NCI-H2227 (cell line): Measurements from ENCODE around the gene FRMPD4.

ENCODE experiments used
- DNase-seq: peaks from one replicate; lab custom pipeline; 2025; ENCODE audit not compliant: unreplicated experiment; lab: John Stamatoyannopoulos, UW

FRMPD4 gene

GRCh38 chrX:12292996-12293765 lies 154.9 kb downstream of the FRMPD4 start:
- DNase-seq: no peak

DNA sequence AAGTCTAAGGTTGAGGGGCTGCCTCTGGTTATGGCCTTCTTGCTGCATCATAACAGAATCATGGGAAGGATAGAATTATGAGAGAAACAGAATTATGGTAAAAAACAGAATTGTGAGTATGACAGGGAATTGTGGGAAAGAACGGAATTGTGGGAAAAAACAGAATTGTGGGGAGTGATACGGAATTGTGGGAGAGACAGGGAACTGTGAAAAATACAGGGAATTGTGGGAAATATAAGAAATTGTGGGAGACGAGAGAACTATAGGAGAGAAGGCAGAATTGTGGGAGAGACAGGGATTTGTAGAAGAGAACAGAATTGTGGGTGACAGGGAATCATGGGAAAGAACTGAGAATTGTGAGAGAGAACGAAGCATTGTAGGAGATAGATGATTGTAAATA lies 159.1 kb downstream of the FRMPD4 start:
- DNase-seq: no peak

DNA sequence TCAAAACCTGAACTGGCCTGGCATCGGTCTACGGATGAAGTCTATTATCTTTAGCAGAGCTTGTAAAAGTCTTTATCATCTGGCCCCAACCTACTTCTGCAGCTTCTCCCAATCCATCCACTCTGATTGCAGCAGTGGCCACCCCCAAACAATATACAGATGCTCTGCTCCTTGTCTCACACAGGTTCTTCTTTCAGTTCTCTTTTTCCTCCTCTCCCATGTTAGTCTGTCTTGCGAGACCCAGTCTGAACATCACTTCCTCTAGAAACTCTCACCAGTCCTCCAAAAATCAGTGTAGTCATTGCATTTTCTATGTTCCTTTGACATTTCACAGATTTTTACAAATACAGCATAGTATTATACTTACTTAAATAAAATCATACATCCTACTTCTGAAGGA lies 163.0 kb downstream of the FRMPD4 start:
- no peak for DNase-seq

- DNase-seq: no peak
These were observed 166.0 kb downstream of the FRMPD4 start for GRCh38 chrX:12304261-12304660.

GRCh38 chrX:12307961-12308360 lies 169.7 kb downstream of the FRMPD4 start:
- no peak for DNase-seq

DNA sequence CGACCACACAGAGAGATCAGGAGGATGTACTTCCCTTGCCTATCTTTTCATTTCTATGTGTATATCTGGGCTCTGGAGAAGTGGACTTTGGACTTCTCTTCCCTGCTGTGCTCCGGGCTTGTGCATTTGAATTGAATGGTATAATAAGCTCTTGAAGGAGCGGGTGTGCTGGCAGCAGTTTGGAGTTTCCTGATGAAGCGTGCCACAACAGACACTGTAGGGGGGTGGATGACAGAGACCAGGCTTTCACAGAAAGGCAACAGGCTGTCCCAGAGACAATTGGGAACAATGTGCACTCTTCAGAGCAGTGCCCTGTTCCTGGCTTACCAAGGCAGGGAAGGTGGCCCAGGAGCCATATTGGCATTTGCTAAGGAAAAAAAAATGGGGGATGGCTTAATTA lies 170.1 kb downstream of the FRMPD4 start:
- DNase-seq: no peak

DNA sequence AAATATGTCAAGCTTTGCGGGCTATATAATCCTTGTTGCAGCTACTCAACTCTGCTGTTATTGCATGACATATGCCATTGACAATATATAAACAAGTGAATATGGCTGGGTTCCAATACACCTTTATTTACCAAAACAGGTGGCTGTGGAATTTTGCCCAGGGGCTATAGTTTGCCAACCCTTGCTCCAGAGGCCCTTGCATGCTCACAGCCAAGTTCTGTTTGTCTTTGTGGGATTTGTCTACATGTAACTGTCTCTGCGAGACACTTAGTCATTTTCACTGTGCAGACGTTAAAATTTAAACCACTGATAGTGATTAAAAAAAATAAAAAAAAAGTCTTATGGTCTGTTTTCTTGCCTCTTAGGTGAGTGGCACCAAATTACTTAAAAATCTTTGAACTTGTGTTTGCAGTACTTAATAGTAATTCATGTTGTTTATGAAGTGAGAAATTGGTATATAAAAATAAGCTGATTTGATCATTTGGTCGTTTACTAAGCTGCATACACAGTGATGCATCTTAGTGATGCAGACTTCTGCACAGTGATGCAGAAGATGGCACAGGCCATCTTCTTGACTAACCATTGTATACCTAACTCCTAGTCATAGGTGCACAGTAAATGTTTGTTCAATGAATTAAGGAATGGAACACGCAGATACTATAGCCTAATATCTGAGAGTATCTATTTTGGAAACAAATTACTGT lies 170.9 kb downstream of the FRMPD4 start:
- no peak for DNase-seq

DNA sequence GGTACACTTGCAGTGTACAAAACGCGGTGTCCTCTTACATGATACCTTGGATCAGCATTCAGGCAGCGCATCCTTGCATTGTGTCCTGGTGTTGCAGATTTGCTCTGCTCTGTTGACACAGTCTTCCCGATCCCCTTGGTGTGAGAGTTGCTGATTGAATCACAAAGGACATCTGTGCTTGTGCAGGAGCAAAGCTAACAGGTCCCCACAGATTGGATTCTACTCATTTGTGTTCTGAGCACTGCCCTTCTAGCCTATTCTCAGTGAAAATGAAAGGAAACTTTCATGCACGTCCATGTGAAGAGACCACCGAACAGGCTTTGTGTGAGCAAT lies 171.4 kb downstream of the FRMPD4 start:
- no peak for DNase-seq

DNA sequence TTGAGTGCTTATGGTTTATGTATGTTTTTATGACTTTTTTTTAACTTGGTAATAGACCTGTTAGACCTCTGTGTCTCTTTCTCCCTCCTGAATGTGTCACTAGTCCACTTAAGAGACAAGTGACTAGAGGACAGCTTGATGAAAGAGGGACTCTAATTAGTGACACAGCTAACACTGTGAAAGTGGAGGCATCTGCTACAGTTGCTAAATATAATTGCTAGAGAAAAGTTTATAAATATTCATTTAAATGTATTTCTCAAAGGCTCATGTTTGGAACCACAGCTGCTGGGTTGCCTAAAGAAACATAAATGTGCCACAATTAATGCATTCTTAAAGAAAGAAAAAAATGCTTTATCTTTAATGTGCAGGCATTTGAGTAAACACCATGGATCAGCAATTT lies 176.4 kb downstream of the FRMPD4 start:
- DNase-seq: no peak

- DNase-seq: no peak
These were observed 177.3 kb downstream of the FRMPD4 start for GRCh38 chrX:12315526-12315925.

- no peak for DNase-seq
These were observed 180.8 kb downstream of the FRMPD4 start for GRCh38 chrX:12319003-12319519.

- no peak for DNase-seq
These were observed 181.7 kb downstream of the FRMPD4 start for GRCh38 chrX:12319992-12320391.

GRCh38 chrX:12322031-12322430 lies 183.8 kb downstream of the FRMPD4 start:
- DNase-seq: no peak

- no peak for DNase-seq
These were observed 186.9 kb downstream of the FRMPD4 start for GRCh38 chrX:12325171-12325570.

DNA sequence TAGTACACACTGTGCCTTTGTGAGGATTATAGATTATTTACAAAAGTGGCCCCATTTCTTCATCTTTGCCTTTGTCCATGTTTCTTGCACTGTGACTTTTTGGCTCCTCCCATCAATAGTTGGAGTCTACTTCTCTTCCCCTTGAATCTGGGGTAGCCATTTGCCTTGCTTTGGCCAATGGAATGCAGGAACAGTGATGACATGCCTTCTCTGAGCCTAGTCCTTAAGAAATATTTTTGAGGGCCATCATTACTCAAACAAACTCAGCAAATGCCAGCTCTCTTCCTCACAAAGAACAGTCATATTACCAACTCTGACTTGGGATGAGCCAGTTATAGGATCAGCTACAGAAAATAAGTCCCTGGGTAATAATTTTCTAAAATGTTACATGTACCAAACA lies 189.6 kb downstream of the FRMPD4 start:
- DNase-seq: no peak

- no peak for DNase-seq
These were observed 191.2 kb downstream of the FRMPD4 start for GRCh38 chrX:12329476-12329875.

DNA sequence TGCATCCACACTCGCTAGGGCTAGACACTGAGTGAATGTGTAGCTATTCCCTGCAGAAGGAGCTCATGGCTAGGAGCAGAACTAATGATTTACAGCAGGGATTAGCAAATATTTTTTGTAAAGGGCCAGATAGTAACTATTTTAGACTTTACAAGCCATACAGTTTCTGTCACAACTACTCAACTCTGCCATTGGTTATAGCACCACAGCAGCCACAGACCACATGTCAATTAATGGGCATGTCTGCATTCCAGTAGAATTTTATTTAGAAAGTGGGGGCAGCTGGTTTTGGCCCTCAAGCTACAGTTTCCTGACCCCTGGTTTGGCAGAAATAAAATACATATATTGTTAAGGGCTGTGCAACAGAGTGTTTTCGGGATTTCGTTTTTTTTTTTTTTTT lies 192.6 kb downstream of the FRMPD4 start:
- DNase-seq: no peak

DNA sequence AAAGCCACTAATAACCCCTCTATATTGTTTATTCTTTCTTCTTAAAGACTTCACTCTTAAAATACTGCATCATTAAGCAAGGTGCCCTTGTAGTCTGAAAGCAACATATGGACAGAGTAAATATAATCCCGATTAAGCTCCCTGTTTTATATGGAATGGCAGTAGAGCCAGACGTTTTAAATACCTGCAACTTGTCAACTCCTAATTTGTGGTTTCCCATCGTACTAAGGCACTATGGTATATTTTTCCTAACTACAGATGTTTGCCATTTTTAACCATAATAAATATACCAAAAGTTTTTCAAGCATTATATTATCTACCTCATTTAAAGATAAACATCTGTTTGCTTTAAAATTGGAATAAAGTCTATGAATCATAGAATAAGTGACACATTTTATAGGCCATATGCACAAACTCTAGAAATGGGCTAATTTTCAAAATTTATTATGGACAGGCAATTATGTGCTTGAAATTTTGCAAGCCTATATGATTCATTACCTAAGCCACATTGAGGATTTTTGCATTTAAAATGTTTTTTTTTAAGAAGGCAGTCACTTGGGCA lies 194.6 kb downstream of the FRMPD4 start:
- no peak for DNase-seq

DNA sequence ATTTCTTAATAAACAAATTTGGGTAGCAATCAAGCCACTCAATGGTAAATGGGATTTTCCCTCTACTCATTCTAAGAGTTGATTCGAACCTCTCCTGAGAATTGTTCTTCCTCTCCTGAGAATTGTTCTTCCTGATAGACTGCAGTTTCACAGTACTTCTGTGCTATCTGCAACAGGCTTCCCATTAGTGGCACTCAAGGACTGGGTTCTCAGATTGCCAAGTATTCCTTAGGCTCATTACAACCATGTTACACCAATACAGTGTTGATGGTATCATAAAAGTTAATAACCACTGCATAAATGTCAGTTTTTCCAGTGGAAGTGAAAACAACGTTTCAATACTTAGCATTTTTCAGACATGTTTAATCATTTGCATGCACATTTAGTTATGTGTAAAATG lies 201.6 kb downstream of the FRMPD4 start:
- no peak for DNase-seq

- no peak for DNase-seq
These were observed 206.7 kb downstream of the FRMPD4 start for GRCh38 chrX:12344954-12345353.

DNA sequence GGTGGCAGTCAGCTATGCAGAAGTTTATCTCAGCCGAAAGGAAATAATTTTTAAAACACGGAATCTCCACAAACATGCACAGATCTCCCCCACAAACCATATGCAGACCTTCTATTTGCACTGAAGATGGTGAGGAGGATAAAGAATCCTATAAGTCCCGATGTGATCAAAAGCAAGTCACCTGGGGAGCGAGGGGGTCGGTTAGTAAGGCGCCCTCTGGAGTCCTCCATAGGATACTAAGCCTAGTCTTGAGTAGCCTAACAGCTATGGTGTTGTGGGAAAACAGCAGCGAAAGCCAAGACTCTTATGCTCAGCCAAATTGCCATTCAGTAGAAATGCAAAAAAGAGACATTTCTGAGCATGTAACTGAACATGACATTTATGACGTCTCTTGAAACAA lies 210.9 kb downstream of the FRMPD4 start:
- DNase-seq: no peak

GRCh38 chrX:12352922-12353321 lies 214.6 kb downstream of the FRMPD4 start:
- no peak for DNase-seq
